Cortex of kidney (tissue), 1 donor: ENCODE results near the gene PLEKHG5.

Experiments
- DNase-seq: peaks from one replicate; lab custom pipeline; 2025; lab: John Stamatoyannopoulos, UW

The PLEKHG5 gene

GRCh38 chr1:6491480-6491962 lies at the start of gene PLEKHG5:
Gene PLEKHG5 (minus strand): TSS chr1:6491667. CDS start chr1:6477571, 14,096 bp downstream.
- DNase-seq: no peak

DNA sequence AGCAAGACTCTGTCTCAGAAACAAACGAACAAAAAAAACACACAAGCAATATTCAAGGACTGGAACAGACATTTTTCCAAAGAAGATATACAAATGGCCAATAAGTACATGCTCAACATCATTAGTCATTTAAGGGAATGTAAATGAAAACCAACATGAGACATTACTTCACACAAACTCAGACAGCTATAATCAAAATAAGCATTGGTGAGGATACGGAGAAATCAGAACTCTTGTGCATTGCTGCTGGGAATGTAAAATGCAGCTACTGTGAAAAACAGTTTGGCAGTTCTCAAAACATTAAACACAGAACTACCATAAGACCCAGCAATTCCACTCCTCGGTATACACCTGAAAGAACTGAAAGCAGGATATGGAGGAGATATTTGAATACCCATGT lies 47.5 kb upstream of the PLEKHG5 start:
- DNase-seq: no peak

DNA sequence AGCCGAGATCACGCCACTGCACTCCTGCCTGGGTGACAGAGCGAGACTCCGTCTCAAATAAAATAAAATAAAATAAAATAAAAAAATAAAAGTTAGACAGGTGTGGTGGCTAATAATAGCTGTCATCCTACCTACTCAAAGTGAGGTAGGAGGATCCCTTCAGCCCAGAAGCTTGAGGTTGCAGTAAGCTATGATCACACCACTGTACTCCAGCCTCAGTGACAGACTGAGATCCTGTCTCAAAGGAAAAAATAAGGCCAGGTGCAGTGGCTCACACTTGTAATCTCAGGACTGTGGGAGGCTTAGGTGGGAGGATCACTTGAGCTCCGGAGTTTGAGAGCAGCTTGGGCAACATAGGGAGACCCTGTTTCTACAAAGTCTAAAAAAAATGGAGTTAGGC lies 44.8 kb upstream of the PLEKHG5 start:
- DNase-seq: no peak

- no peak for DNase-seq
These were observed 43.7 kb upstream of the PLEKHG5 start for GRCh38 chr1:6535214-6535613.

- DNase-seq: no peak
These were observed 42.9 kb upstream of the PLEKHG5 start for GRCh38 chr1:6534248-6534822.

- no peak for DNase-seq
These were observed 40.5 kb upstream of the PLEKHG5 start for GRCh38 chr1:6531996-6532395.

GRCh38 chr1:6530504-6531160 lies 39.2 kb upstream of the PLEKHG5 start:
- no peak for DNase-seq

DNA sequence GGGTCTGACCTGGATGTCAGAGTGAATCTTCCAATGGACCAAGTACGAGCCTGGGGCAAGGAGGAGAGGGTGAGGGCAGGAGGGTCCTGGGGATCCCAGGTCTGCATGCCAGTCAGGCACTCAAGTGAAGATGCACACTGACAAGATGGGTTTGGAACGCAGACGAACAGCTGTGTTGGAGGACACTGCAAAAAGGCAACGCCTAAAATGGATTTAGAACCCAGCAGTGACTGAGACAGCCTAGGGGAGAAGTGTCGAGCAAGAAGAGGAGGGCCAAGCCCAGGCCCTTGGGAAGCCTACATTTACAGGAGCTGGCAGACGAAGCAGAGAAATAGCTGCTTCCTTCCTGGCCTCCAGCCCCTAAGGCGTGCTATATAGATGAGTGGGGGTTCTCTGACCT lies 37.0 kb upstream of the PLEKHG5 start:
- no peak for DNase-seq

DNA sequence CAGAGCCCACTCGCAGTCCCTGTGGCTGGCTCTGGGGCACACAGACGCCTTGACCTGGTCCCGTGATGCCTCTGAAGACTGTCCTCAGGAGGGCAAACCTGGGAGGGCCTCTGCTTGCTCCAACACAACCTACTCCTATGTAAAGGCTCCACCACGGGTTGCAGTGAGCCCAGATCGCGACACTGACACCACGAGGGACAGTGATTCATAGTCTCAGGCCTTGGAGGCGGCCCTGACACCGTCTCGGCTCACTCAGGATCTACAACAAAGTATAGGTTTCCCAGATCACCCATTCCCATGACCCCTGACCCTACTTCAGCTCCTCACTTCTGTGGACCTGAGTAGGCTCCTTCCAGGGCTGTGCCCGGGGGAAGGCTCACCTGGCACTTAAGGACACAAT lies 34.8 kb upstream of the PLEKHG5 start:
- no peak for DNase-seq

DNA sequence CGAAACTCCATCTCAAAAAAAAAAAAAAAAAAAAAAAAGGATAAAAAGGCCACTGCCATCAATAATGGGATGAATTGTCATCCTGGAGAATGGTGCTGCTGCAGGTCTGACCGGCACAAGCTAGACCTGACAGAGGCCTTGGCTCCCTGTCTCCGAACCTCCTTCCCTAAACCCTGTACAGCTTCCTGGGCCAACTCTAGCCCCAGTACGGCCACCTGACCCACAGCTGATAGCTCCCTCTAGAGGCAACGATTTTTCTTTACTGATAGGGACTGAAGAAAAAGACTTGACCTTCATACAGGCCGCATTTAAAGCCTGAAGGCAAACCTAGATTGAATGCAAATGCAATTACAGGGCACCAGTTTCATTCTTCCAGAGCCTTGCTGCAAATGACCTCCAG lies 32.1 kb upstream of the PLEKHG5 start:
- no peak for DNase-seq

DNA sequence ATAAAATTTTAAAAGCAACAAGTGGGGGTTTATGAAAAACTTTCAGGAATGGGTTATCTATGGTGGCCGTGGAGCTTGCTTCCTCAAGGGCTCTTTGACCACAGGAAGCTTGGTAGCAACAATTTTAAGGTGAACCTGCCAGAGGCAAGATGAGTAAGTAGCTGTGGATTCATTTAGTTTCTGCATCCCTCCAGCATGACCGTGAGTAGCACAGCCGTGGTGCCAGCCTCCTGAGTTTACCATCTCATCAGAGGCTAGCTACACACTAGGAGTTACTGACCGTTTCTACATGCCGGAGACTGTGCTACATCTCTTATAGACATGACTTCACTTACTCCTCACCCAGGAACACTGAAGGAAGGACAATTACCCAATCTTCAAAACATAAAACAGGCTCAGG lies 30.1 kb upstream of the PLEKHG5 start:
- DNase-seq: no peak

DNA sequence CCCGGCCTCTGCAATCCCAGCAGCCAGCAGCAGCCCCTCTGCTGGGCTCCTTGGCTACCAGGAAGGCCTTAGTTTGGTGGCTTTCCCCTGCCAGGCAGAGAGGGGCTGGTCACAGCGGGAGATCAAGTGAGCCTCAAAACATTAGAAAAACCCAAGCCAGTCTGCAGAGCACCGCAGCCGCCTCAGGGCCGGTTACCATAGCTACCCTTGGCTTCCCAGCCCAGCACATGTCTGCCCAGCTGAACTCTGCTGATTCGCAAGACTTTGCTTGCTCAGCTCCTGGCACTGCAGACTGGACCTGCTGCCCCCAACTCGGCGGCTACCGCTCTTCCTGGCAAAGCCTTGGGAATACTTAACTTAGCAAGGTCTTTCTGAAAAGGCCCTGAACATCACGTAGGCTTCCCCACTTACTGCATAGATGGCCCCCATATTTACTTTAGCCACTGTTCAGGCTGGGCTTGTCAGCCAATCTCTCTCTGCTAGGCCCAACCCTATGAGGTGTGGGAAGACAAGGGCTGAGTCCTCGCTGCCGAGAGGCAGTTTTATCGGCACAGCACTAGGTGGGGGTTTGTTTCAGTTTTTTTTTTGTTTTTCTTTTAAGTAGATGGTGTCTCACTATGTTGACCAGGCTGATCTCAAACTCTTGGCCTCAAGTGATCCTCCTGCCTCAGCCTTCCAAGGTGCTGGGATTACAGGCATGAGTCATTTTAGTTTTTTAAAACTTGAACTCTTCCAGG lies 28.6 kb upstream of the PLEKHG5 start:
- no peak for DNase-seq

- DNase-seq: no peak
These were observed 28.0 kb upstream of the PLEKHG5 start for GRCh38 chr1:6519491-6519934.

GRCh38 chr1:6517435-6517851 lies 26.0 kb upstream of the PLEKHG5 start:
- no peak for DNase-seq

DNA sequence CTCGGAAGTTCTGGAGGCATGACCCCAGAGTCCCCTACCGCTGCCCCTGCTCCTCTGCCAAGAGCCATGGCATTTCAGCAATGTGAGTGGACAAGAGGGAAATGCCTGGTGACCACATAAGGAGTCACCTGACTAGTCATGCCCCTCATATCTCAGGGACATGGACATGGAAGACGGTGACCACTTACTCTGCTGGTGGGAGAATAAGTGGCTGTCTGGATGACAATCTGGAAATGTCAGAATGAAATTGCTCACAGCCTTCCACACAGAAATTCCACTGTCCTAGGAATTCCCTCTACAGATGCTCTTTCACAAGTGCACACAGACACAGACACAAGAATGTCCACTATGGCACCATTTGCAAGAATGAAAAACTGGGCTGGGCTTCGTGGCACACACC lies 24.3 kb upstream of the PLEKHG5 start:
- no peak for DNase-seq

DNA sequence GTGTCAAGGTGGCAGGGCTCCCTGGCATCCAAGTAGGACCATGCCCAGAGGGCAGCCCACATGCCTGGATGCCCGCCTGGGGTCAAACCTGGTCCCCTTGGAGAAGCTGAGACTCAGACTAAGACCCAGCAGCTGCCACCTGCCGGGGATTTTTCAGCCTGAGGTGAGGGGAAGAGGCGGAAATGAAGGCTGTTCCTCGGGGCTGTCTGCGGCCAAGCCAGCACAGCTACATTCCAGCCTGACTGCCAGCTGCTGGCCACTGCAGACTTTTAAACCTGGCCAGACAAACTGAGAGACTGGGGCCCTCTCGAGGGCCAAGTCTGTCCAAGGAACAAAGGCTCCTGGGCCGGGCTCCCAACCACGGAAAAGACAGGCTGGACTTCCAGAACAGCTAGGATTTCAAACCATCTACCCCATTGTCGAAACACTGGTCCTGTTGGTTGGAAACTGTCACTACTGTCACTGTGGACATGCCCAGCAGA lies 21.9 kb upstream of the PLEKHG5 start:
- no peak for DNase-seq

DNA sequence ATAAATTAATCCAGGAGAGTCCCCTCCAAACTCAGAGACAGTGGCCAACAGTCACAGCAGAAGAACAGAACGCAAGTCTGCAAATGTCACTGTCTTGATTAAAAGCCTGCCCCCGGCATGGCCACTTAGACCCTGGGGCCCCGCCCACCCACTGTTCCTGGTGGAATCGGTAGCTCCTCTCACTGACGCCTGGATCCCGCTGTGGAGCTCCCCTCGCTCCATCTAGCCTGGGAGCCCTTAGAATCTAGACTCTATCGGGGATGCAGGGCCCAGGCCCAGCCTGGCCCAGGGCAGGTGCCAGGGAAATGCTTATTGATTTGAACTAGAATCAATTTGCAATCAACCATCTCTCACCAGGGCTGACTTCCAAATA lies 21.4 kb upstream of the PLEKHG5 start:
- DNase-seq: no peak

GRCh38 chr1:6512245-6512907 lies 20.9 kb upstream of the PLEKHG5 start:
- no peak for DNase-seq

DNA sequence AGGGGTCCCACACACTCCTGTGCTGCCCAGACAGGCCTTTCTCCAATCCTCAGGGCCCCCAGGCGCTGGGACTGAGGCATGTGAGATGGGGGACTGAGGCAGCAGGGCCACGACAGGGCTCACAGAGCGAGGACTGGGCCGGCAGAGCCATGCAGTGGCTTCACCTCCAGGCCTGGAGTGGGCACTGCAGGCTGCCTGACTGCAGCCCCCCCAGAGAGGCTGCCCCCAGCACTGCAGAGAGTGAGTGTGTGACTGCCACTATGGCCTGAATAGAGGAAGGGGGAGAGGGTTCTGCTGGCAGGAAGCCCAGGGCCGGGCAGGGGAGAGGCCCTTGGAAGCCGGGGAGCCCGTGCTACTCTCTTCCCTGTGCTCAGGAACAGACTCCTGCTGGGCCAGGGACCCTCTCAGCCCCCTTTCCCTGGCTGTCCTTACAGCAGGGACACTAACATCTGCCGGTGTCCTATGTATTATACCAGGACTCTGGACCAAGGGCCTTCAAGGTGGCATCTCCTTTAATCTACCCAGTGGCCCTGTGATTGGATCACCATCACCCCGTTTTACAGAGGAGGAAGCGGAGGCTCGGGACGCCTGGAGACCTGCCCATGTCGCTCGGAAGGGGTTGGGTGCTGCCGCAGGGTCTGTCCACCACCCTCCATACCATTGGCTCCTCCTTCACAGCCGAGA lies 20.2 kb upstream of the PLEKHG5 start:
- DNase-seq: no peak

GRCh38 chr1:6511056-6511455 lies 19.6 kb upstream of the PLEKHG5 start:
- DNase-seq: no peak

- DNase-seq: no peak
These were observed 19.0 kb upstream of the PLEKHG5 start for GRCh38 chr1:6510493-6510892.

DNA sequence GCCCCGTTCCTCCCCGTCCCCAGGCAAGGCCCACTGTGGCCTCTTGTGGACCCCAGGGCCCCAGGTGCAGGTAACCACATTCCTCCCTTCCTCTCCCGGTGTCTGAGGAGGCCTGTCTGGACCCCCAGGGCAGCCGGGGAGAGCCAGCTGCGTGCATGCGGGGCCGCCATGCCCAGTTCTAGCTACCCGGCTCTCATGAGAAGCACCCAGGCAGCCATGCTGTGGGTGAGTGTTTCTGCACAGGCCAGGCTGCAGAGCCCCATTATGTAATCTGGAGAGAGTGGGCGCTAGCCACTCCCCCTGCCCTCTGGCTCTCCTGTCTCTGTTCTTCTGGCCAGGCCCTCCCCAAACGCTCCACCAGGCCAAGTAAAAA lies 18.4 kb upstream of the PLEKHG5 start:
- no peak for DNase-seq
